IPS DF 6.9 (cell line): ENCODE results near the gene OLIG2.

ENCODE experiments used
- DNase-seq: peaks from one replicate; pipeline ENCODE4 v3.0.0-alpha.2; 2013; ENCODE audit warnings: low read depth, low spot score
- H3K27ac ChIP-seq: one replicate; pipeline ENCODE4 v1.5.1; 2013; ENCODE audit warnings: low read length, control low read depth
- H3K27me3 ChIP-seq: 2 replicates; pipeline ENCODE4 v1.6.1; 2013; ENCODE audit warnings: mild to moderate bottlenecking, low read length; ENCODE audit not compliant: control insufficient read depth, insufficient read depth
- H3K36me3 ChIP-seq: 2 replicates; pipeline ENCODE4 v1.6.1; 2013; ENCODE audit warnings: low read length; ENCODE audit not compliant: control insufficient read depth, insufficient read depth
- H3K4me1 ChIP-seq: 2 replicates; pipeline ENCODE4 v1.6.1; 2013; ENCODE audit warnings: low read length; ENCODE audit not compliant: control insufficient read depth, insufficient read depth
- H3K4me3 ChIP-seq: 2 replicates; pipeline ENCODE4 v1.5.1; 2013; ENCODE audit warnings: mild to moderate bottlenecking, low read length
- H3K9me3 ChIP-seq: 2 replicates; pipeline ENCODE4 v1.6.1; 2013; ENCODE audit warnings: low read length, inconsistent platforms; ENCODE audit not compliant: control insufficient read depth, insufficient read depth
- WGBS: extraction: QIAGEN DNeasy Blood & Tissue Kit; methylation state at CpG from one replicate; pipeline ENCODE4 v1.1.7; 2013; ENCODE audit warnings: mixed read lengths, missing lambda C conversion rate; ENCODE audit not compliant: insufficient read length, insufficient coverage; 5-methylcytosine and 5-hydroxymethylcytosine counted together

Gene OLIG2

GRCh38 chr21:33046455-33046854, 20.7 kb downstream of the OLIG2 start:
- no CpG with 5 or more reads among the region's 8 CpGs for WGBS

GRCh38 chr21:33047231-33047630, 21.5 kb downstream of the OLIG2 start:
- no CpG with 5 or more reads among the region's 5 CpGs for WGBS
- Histone ChIP-seq H3K27me3 (no peaks in the 10 kb centered on the region; the same call in 1 of the 2 replicates), H3K4me3 (no peak overlapping the region), H3K27ac (no peak overlapping the region), H3K9me3 (no peaks in the 10 kb centered on the region), H3K4me1 (0 out of 2 replicates have a peak, but pooled peaks cover 1% of the 10 kb centered on the region), H3K36me3 (no peaks in the 10 kb centered on the region)
- no peak for DNase-seq

More at GRCh38 chr21:33046455-33046854, 20.7 kb downstream of the OLIG2 start:
- no peaks in the 10 kb centered on the region; the same call in 1 of the 2 replicates for H3K27me3 ChIP-seq
- no peak overlapping the region for H3K4me3 ChIP-seq
- H3K27ac ChIP-seq: no peak overlapping the region
- H3K4me1 ChIP-seq: 0 out of 2 replicates have a peak, but pooled peaks cover 1% of the 10 kb centered on the region
- no peak for DNase-seq
- H3K36me3 ChIP-seq: no peaks in the 10 kb centered on the region
- H3K9me3 ChIP-seq: no peaks in the 10 kb centered on the region

GRCh38 chr21:33051925-33052324, 26.2 kb downstream of the OLIG2 start:
- 0 out of 2 replicates have a peak, but pooled peaks cover 1% of the 10 kb centered on the region for H3K4me1 ChIP-seq
- H3K4me3 ChIP-seq: no peak overlapping the region
- no peaks in the 10 kb centered on the region for H3K36me3 ChIP-seq
- no peaks in the 10 kb centered on the region; the same call in 1 of the 2 replicates for H3K27me3 ChIP-seq
- no peaks in the 10 kb centered on the region for H3K9me3 ChIP-seq
- DNase-seq: no peak
- WGBS: no CpG with 5 or more reads among the region's 16 CpGs
- H3K27ac ChIP-seq: no peak overlapping the region

GRCh38 chr21:33053951-33054350, 28.2 kb downstream of the OLIG2 start:
- Histone ChIP-seq H3K9me3 (no peaks in the 10 kb centered on the region), H3K36me3 (no peaks in the 10 kb centered on the region), H3K4me1 (no peaks in the 10 kb centered on the region), H3K27me3 (no peaks in the 10 kb centered on the region), H3K4me3 (no peak overlapping the region), H3K27ac (no peak overlapping the region)
- DNase-seq: no peak

GRCh38 chr21:33055991-33056390, 30.3 kb downstream of the OLIG2 start:
- no peak overlapping the region for H3K27ac ChIP-seq
- H3K36me3 ChIP-seq: no peaks in the 10 kb centered on the region
- WGBS: no CpG with 5 or more reads among the region's 5 CpGs
- no peaks in the 10 kb centered on the region for H3K4me1 ChIP-seq
- no peaks in the 10 kb centered on the region for H3K27me3 ChIP-seq
- no peak for DNase-seq
- no peaks in the 10 kb centered on the region for H3K9me3 ChIP-seq
- H3K4me3 ChIP-seq: no peak overlapping the region

DNA sequence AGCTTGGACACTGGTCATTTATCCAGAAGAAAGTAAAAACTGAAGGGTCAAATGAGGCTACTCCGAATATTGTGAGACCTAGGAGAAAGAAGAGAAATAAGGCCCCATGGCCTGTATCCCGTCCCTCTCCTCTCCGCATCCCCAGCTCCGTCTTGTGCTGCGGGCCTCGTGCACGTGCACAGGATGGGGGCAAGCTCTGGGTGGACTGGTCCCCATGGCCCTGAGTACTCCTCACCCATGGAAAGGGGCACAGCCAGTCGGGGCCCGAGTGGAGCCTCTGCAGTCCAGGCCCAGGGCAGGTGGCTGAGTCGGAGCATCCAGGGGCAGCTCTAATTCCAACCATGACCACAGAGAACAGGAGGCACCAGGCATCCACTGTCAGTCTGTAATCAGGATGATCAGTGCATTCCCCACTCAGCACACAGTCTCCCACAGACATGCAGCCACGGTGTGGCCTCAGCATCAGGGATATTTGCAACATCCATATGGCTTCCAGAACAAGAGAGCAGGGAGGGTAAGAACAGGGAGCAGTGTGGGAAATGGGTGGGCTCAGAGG, 31.7 kb downstream of the OLIG2 start:
- Histone ChIP-seq H3K27me3 (no peaks in the 10 kb centered on the region), H3K27ac (no peak overlapping the region), H3K4me1 (no peaks in the 10 kb centered on the region), H3K9me3 (no peaks in the 10 kb centered on the region), H3K4me3 (no peak overlapping the region), H3K36me3 (no peaks in the 10 kb centered on the region)
- DNase-seq: no peak
- WGBS: no CpG with 5 or more reads among the region's 11 CpGs

DNA sequence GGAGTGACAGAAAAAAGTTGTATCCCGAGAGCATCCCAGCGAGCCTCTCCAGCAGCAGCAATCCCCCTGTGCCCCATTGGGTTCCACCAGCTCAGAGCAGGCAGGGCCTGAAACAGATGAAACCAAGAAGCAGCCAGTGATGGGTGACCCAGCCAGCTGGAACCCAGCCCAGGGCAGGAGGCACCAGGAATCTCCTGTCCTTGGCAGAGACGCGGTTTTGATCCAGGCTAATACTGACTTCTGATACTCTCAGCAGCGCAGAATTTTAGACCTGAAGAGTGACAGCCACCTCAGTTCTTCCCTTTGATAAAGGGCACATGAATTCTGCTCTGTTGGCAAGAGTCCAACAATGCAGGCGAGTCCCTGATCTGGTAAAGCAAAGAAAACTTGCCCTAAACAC, 32.8 kb downstream of the OLIG2 start:
- Histone ChIP-seq H3K9me3 (no peaks in the 10 kb centered on the region), H3K4me1 (no peaks in the 10 kb centered on the region), H3K36me3 (no peaks in the 10 kb centered on the region), H3K27ac (no peak overlapping the region), H3K27me3 (peaks cover 4% of the 10 kb centered on the region; the same call in 1 of the 2 replicates), H3K4me3 (no peak overlapping the region)
- WGBS: no CpG with 5 or more reads among the region's 6 CpGs
- no peak for DNase-seq

- no CpG with 5 or more reads among the region's 6 CpGs for WGBS
- no peaks in the 10 kb centered on the region for H3K9me3 ChIP-seq
- H3K27ac ChIP-seq: no peak overlapping the region
- H3K4me3 ChIP-seq: no peak overlapping the region
- peaks cover 6% of the 10 kb centered on the region; the same call in 1 of the 2 replicates for H3K27me3 ChIP-seq
- no peak for DNase-seq
- H3K36me3 ChIP-seq: no peaks in the 10 kb centered on the region
- no peaks in the 10 kb centered on the region for H3K4me1 ChIP-seq
Observed at GRCh38 chr21:33058957-33059356, 33.2 kb downstream of the OLIG2 start.

DNA sequence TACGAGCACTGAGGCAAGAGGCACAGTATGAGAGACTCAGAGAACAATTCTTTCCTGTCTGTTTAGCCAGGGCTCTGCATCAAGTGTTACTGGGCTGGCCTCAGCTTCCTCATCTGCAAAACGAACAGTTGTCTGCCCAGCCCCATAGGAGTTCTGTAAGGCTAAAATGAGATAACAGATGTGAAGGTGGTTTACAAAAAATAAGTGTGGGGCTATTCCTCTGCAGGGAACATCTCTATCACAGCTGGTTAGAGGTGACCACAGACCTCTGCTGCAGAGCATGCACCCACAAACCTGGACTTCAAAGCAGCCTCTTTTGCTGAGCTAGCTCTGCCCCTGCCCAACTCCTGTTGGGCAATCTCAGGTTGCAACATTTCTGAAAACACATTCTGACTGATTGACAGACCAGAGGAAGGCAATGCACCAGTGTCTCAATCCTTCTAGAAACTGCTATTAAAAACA, 33.7 kb downstream of the OLIG2 start:
- no peak for DNase-seq
- Histone ChIP-seq H3K4me3 (no peak overlapping the region), H3K36me3 (no peaks in the 10 kb centered on the region), H3K9me3 (no peaks in the 10 kb centered on the region), H3K27me3 (peaks cover 9% of the 10 kb centered on the region; the same call in 1 of the 2 replicates), H3K4me1 (no peaks in the 10 kb centered on the region), H3K27ac (no peak overlapping the region)
- no CpG with 5 or more reads among the region's 2 CpGs for WGBS

DNA sequence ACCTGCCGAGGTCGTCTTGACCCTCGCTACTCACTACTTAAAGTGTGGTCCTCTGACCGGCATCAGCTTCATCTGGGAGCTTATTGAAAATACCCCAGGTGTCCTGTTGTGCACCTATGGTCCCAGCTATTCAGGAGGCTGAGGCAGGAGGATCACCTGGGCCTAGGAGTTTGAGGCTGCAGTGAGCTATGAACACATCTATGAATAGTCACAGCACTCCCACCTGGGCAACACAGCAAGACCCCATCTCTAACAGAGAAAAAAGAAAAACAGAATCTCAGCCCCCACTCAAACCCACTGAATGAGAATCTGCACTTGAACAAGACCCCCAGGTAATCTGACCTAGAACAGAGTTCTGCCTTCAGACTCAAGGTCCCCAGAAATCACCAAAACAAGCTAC, 35.5 kb downstream of the OLIG2 start:
- no peaks in the 10 kb centered on the region for H3K36me3 ChIP-seq
- no peaks in the 10 kb centered on the region for H3K9me3 ChIP-seq
- WGBS: no CpG with 5 or more reads among the region's 4 CpGs
- no peaks in the 10 kb centered on the region for H3K4me1 ChIP-seq
- H3K27ac ChIP-seq: no peak overlapping the region
- no peak overlapping the region for H3K4me3 ChIP-seq
- H3K27me3 ChIP-seq: peaks cover 16% of the 10 kb centered on the region; the same call in 1 of the 2 replicates
- no peak for DNase-seq

- Histone ChIP-seq H3K27ac (no peak overlapping the region), H3K36me3 (no peaks in the 10 kb centered on the region), H3K9me3 (no peaks in the 10 kb centered on the region), H3K4me1 (no peaks in the 10 kb centered on the region), H3K27me3 (peaks cover 34% of the 10 kb centered on the region), H3K4me3 (no peak overlapping the region)
- no peak for DNase-seq
- no CpG with 5 or more reads among the region's 5 CpGs for WGBS
Observed at GRCh38 chr21:33063375-33063883, 37.7 kb downstream of the OLIG2 start.
